ENCODE results near the gene PSMD12.

DNA sequence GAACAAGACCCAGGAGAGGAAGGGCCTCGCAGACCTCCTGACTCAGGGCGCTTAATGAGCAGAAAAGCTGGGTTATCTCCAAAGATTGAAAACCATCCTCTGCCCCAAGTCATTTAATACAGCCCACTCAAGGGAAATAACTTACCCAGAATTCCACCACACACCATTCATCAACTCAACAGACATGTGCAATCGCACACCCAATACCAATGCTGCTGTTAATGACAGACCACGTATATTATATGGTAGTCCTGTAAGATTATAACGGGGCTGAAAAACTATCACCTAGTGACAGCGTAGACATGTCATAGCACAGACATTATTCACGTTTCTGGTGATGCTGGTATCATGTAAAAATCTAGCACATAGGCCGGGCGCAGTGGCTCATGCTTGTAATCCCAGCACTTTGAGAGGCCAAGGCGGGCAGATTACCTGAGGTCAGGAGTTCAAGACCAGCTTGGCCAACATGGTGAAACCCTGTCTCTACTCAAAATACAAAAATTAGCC is 68.9 kb downstream of the PSMD12 start:
- TF ChIP-seq EZH2phosphoT487 (IDR thresholded peaks at IDR 0.05; ENCODE audit: borderline replicate concordance, low read depth), result no peak
- TF ChIP-seq, protein P1, sequence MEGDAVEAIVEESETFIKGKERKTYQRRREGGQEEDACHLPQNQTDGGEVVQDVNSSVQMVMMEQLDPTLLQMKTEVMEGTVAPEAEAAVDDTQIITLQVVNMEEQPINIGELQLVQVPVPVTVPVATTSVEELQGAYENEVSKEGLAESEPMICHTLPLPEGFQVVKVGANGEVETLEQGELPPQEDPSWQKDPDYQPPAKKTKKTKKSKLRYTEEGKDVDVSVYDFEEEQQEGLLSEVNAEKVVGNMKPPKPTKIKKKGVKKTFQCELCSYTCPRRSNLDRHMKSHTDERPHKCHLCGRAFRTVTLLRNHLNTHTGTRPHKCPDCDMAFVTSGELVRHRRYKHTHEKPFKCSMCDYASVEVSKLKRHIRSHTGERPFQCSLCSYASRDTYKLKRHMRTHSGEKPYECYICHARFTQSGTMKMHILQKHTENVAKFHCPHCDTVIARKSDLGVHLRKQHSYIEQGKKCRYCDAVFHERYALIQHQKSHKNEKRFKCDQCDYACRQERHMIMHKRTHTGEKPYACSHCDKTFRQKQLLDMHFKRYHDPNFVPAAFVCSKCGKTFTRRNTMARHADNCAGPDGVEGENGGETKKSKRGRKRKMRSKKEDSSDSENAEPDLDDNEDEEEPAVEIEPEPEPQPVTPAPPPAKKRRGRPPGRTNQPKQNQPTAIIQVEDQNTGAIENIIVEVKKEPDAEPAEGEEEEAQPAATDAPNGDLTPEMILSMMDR (IDR thresholded peaks at IDR 0.05), result no peak
- TF ChIP-seq, protein P2, sequence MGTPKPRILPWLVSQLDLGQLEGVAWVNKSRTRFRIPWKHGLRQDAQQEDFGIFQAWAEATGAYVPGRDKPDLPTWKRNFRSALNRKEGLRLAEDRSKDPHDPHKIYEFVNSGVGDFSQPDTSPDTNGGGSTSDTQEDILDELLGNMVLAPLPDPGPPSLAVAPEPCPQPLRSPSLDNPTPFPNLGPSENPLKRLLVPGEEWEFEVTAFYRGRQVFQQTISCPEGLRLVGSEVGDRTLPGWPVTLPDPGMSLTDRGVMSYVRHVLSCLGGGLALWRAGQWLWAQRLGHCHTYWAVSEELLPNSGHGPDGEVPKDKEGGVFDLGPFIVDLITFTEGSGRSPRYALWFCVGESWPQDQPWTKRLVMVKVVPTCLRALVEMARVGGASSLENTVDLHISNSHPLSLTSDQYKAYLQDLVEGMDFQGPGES (IDR thresholded peaks at IDR 0.05; ENCODE audit: low read depth, low read length), result no peak
- TF ChIP-seq NFIC (IDR thresholded peaks at IDR 0.05; ENCODE audit: borderline replicate concordance), result no peak
- TF ChIP-seq, protein P3, sequence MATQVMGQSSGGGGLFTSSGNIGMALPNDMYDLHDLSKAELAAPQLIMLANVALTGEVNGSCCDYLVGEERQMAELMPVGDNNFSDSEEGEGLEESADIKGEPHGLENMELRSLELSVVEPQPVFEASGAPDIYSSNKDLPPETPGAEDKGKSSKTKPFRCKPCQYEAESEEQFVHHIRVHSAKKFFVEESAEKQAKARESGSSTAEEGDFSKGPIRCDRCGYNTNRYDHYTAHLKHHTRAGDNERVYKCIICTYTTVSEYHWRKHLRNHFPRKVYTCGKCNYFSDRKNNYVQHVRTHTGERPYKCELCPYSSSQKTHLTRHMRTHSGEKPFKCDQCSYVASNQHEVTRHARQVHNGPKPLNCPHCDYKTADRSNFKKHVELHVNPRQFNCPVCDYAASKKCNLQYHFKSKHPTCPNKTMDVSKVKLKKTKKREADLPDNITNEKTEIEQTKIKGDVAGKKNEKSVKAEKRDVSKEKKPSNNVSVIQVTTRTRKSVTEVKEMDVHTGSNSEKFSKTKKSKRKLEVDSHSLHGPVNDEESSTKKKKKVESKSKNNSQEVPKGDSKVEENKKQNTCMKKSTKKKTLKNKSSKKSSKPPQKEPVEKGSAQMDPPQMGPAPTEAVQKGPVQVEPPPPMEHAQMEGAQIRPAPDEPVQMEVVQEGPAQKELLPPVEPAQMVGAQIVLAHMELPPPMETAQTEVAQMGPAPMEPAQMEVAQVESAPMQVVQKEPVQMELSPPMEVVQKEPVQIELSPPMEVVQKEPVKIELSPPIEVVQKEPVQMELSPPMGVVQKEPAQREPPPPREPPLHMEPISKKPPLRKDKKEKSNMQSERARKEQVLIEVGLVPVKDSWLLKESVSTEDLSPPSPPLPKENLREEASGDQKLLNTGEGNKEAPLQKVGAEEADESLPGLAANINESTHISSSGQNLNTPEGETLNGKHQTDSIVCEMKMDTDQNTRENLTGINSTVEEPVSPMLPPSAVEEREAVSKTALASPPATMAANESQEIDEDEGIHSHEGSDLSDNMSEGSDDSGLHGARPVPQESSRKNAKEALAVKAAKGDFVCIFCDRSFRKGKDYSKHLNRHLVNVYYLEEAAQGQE (IDR thresholded peaks at IDR 0.05; ENCODE audit: low read depth, low read length), result no peak
- no peak for TF ChIP-seq GATA2 (CRISPR knock-in tag; IDR thresholded peaks at IDR 0.05)
- TF ChIP-seq, protein P4, sequence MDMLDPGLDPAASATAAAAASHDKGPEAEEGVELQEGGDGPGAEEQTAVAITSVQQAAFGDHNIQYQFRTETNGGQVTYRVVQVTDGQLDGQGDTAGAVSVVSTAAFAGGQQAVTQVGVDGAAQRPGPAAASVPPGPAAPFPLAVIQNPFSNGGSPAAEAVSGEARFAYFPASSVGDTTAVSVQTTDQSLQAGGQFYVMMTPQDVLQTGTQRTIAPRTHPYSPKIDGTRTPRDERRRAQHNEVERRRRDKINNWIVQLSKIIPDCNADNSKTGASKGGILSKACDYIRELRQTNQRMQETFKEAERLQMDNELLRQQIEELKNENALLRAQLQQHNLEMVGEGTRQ (IDR thresholded peaks at IDR 0.05; ENCODE audit: borderline replicate concordance, low read depth, low read length), result no peak
- TF ChIP-seq NRF1 (IDR thresholded peaks at IDR 0.05; ENCODE audit: low read depth, low read length), result no peak
- TF ChIP-seq, protein P5, sequence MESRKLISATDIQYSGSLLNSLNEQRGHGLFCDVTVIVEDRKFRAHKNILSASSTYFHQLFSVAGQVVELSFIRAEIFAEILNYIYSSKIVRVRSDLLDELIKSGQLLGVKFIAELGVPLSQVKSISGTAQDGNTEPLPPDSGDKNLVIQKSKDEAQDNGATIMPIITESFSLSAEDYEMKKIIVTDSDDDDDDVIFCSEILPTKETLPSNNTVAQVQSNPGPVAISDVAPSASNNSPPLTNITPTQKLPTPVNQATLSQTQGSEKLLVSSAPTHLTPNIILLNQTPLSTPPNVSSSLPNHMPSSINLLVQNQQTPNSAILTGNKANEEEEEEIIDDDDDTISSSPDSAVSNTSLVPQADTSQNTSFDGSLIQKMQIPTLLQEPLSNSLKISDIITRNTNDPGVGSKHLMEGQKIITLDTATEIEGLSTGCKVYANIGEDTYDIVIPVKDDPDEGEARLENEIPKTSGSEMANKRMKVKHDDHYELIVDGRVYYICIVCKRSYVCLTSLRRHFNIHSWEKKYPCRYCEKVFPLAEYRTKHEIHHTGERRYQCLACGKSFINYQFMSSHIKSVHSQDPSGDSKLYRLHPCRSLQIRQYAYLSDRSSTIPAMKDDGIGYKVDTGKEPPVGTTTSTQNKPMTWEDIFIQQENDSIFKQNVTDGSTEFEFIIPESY (IDR thresholded peaks at IDR 0.05; ENCODE audit: borderline replicate concordance, low read depth), result no peak
- no peak for TF ChIP-seq EP300 (IDR thresholded peaks at IDR 0.05; ENCODE audit: borderline replicate concordance in 1 of 2, low read depth in 1 of 2, low read length in 1 of 2)
- no peak for TF ChIP-seq RAD21 (IDR thresholded peaks at IDR 0.05; ENCODE audit: low read length)
- no peak for TF ChIP-seq RFX5 (IDR thresholded peaks at IDR 0.05; ENCODE audit: low read length)
- TF ChIP-seq, protein P6, sequence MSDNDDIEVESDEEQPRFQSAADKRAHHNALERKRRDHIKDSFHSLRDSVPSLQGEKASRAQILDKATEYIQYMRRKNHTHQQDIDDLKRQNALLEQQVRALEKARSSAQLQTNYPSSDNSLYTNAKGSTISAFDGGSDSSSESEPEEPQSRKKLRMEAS (IDR thresholded peaks at IDR 0.05; ENCODE audit: low read depth), result no peak
- no peak for TF ChIP-seq CHD2 (IDR thresholded peaks at IDR 0.05; ENCODE audit: low read length, partially characterized antibody)

Data from SK-N-SH (cell line).